ENCODE measurements around the gene SUFU. TPM values are rescaled to one million over a fixed set of nuclear protein-coding genes. Genes with fewer than 3 reads are reported as not detected.
"Not testable (repeated sequence)": the region's sequence is repeated elsewhere in the genome, so short reads cannot be mapped to it uniquely, and the experiment has no call there.

The SUFU gene
- total RNA-seq, 2 donors from 2014 or later: 8.0 to 9.3 TPM

DNA sequence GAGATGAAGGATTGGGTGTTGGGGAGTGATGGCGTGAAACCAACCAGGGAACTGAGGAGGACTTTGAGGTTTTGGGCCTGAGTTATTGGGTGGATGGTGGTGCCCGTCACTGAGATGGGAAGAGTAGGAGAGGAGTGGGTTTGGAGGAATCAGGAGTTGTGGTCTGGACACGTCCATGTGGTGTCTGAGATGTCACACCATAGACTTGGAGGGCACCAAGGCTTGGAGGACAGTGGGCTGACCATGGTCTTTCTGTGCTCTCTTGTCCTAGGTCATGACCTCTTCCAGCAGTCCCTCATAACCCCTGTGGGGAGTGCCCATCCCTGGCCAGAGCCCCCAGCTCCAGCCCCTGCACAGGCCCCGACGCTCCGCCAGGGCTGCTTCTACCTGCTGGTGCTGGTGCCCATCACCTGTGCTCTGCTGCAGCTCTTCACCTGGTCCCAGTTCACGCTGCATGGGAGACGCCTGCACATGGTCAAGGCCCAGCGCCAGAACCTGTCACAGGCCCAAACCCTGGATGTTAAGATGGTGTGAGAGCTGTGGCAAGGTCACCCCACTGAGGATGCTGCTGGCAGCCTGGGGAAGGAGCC lies 28.2 kb upstream of the SUFU start:
- no peak for DNase-seq
- intact Hi-C loops (cut with DNase I, micrococcal nuclease): no loop called here
- ATAC-seq: no peak

DNA sequence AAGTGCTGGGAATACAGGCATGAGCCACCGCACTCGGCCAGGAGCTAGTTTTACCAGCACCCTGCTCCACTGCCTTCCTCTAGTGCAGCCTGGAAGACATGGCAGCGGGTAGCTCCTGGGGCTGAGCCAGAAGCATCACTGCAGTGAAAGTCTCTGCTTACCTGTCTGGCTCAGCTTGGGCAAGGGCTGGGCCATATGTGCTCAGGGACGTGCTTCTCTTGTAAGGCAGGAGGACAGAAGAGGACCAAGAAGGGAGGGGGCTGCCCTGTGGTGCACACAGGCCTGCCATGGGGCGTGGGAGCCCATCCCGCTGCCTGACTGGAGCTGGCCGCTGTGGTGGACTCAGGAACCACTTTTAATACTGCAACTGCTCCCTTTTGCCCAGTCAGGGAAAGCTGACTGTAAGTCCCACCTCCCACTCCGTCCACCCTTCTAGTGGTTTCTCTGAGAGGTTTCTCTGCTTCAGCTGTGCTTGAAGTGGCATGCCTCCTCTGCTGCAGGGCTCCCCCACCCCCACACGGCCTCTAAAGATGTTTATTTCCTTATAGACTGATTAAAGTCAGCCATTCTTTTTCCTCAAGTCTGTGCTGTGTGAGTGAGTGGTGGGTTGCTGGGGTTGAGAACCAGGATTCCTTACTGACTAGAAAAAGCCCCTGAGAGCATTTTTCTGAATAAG lies 27.2 kb upstream of the SUFU start:
- ATAC-seq (no peak), DNase-seq (no peak)
- intact Hi-C loops (cut with DNase I, micrococcal nuclease): no loop called here

DNA sequence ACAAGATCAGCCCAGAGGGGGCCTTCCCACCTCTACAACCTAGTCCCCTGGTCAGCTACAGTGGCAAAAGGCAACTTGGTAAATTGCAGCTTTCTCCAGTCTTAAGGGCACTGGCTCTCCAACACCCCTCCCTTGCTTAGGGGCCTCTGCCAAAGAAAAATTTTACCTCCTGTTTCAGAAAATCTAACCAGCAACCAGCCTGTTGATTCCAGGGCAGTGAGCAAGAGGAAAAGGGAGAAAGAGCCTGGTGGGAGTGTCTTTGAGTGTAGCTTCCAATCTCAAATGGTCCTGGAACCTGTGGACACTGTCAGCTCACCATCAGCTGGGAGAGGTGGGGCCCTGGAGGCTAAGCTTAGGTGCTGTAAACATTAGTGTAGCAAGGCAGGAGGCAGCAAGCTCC lies 24.1 kb upstream of the SUFU start:
- ATAC-seq (no peak), DNase-seq (no peak)
- intact Hi-C loops (cut with DNase I, micrococcal nuclease): no loop called here

DNA sequence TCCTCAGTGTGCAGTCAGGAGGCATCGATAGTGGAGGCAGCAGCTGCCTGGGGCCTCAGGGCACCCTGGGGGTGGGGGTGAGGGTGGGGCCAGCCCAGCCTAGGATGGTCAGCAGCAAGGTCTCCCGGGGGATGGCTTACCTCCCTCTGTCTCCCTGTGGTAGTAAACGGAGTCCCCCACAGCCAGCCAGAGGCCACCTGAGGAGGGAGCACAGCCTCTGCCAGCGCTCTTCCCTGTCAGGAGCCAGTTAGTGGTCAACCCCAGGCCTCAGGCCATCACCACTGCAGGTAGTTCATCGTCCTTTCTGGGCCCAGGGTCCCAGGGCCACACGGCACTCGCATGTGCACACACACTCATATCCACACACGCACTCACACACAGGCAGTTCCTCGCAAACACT lies 23.4 kb upstream of the SUFU start:
- no peak for DNase-seq
- intact Hi-C loops (cut with DNase I, micrococcal nuclease): no loop called here
- ATAC-seq: no peak

DNA sequence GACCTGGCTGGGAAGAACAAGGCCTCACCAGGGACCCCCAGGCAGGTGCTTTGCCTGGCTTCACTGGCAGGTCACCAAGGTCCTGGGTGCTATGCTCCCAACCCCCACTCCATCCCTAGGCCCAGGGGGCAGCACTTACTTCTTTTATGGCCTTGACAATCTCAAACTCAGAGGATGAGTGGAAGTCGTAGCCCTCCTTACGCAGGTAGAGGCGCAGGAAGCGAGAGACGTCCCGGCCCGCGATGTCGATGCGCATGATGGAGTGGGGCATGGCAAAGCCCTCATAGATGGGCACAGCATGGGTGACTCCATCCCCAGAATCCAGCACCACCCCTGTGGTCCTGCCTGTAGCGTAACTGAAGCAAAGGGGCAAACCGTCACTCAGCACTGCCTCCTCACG lies 19.8 kb upstream of the SUFU start:
- DNase-seq: no peak
- no peak for ATAC-seq
- intact Hi-C loops (cut with DNase I, micrococcal nuclease): no loop called here

DNA sequence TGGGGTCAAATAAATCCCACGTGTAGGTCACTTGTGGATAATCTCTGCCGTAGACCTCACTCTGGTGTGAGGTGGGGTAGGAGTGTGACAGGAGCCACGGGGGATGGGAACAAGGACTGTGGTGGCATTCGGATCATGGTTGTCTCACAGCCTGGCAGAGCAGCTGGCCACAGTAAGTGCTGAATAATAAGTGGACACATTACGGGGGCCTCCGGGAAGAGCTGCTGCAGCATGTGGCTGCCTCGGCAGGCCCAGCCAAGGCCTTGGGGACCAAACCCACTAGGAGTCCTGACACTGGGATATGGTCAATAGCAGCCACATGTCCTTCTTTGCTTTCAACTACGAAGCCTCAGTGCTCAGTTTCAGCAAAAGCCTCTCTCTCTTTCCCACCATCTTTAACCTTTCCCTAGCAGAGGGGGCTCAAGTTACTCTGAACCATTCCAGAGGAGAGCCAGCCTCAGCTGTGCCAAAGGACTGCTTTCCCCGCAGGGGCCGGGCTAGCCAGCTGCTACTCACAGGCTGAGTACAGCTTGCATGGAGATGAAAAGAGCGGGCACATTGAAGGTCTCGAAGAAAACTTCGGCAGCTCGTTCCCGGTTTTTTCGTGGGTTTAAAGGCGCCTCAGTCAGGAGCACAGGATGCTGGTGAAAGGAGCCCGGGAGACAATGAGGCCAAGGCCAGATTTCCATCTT lies 18.5 kb upstream of the SUFU start:
- intact Hi-C loops (cut with DNase I, micrococcal nuclease): no loop called here
- no peak for DNase-seq
- ATAC-seq: no peak

DNA sequence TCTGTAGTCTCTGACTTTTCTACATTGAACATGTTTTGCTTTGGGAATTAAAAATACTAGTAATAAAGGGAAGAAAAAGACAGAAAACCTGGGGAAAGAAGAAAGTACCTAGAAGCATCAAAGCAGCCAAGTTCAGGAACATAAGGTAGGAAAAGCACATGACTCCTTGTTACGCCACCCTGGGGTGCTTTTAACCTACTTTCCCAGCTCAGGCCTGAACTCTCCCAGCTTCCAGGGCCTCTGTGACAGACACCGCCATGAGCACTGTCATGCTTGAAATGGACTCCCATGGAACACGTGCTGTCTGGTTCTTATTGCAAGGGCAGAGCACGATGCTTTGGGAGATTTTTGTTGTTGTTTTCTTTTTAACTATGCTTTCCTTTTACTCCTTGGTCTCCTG lies 12.6 kb upstream of the SUFU start:
- intact Hi-C loops (cut with DNase I, micrococcal nuclease): no loop called here
- no peak for DNase-seq
- ATAC-seq: no peak

DNA sequence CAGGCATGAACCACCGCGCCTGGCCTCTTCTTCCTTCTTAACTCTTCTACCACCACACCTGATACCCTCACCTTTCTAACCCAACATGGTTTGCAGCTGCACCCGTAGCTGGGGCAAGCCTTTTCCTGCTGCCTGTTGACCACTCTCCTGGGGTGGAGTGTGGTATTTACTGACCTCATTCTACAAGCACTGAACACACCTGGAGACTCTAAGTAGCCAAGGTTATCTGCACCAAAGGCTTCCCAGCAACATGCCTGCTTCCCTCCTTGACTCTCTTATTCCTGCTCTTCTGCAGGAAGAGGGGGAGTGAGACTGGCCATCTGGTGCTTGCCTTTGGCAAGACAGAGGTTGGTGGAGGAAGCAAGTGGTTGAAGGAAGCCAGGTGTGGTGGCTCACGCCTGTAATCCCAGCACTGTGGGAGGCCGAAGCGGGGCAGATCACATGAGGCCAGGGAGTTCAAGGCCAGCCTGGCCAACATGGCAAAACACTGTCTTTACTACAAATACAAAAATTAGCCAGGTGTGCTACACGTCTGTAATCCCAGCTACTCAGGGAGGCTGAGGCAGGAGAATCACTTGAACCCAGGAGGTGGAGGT lies 11.3 kb upstream of the SUFU start:
- ATAC-seq (no peak), DNase-seq (no peak)
- intact Hi-C loops (cut with DNase I, micrococcal nuclease): no loop called here

DNA sequence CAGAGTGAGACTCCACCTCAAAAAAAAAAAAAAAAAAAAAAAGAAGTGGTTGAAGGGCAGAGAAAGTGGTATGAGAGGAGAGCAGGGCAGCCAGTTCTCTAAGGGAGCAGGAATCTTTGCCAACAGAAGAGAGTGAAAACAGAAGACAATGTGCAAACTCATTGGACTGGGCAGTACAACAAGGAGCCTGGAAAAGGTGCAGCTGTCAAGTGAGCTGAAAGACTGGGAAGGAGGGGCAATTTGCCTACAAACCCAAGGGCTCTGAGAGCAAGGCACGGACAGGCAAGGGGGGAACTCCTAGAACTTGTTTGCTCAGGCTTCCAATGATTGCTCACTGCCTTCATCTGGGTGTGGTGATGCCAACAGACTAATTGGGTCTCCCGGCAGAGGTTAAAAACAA lies 10.8 kb upstream of the SUFU start:
- ATAC-seq (peak; percentile 70), DNase-seq (peak in 1 of 2 donors; percentile 68)
- intact Hi-C loops (cut with DNase I, micrococcal nuclease): no loop called here

DNA sequence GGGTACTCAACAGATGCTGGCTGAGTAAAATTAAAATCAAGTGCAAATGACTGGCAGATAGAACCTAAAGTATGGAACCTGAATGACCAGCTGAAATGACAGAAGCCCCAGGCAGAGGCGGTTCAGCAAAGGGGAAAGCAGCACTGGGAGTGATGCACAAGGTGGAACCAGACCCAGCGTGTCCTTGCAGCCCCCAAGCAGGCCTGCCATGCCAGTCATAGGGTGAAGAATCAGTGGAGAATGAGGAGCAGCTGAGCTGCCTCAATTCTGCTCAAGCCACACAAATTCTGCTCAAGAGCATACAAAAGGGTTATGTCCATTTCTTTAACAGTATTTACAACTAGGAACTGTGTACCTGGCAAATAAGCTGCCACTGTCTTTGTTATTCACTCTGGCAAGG lies 10.0 kb upstream of the SUFU start:
- intact Hi-C loops (cut with DNase I, micrococcal nuclease): no loop called here
- DNase-seq (no peak), ATAC-seq (no peak)

DNA sequence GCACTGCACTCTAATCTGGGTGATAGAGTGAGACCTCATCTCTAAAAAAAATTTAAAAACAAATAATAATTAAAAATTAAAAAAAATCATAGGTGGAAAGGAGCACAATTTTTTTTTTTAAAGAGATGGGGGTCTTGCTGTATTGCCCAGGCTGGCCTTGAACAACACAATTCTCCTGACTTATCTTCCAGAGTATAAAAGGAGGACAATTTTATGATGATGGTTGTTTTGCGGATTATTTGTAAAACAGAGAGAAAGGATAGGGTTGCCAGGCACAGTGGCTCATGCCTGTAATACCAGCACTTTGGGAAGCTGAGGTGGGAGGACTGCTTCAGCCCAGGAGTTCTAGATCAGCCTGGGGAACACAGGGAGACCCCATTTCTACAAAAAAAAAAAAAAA lies 6.2 kb upstream of the SUFU start:
- ATAC-seq (no peak), DNase-seq (no peak)
- intact Hi-C loops (cut with DNase I, micrococcal nuclease): no loop called here

DNA sequence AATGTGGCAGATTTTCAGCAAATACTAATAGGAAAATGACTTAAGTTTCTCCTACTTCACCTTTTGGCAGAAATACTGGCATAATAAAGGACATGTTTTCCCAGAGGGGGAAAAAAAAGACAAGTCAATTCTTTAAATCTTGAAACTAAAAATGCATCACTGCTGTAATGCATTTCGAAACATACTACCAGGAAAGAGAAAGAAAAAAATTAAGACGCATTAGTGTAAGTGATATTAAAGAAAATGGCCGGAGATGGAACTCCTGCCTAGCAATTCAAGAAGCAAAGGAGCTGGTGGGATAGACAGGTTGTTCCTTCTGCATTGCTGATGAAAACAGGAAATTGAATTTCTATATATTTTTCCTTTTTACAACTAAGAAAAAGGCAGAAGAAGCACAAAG lies 4.4 kb upstream of the SUFU start:
- intact Hi-C loops (cut with DNase I, micrococcal nuclease): no loop called here
- ATAC-seq (no peak), DNase-seq (no peak)

DNA sequence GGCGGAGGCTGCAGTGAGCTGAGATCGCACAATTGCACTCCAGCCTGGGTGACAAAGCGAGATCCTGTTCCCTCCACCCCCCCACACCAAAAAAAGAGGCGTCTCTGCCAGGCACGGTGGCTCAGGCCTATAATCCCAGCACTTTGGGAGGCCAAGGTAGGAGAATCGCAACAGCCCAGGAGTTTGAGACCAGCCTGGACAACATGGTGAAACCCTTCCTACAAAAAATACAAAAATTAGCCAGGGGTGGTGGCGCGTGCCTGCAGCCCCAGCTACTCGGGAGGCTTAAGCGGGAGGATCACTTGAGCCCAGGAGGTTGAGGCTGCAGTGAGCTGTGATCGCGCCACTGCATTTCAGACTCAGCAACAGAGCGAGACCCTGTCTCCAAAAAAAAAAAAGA lies 3.1 kb upstream of the SUFU start:
- intact Hi-C loops (cut with DNase I, micrococcal nuclease): loop anchor here (5.0 to 10.0 kb wide), 2 partner anchors 84 to 212 kb away; partner anchors contain the start of genes ARL3 (in 1 of the 2) and SFXN2 (in 1 of the 2)
- not testable (repeated sequence) for ATAC-seq, DNase-seq

DNA sequence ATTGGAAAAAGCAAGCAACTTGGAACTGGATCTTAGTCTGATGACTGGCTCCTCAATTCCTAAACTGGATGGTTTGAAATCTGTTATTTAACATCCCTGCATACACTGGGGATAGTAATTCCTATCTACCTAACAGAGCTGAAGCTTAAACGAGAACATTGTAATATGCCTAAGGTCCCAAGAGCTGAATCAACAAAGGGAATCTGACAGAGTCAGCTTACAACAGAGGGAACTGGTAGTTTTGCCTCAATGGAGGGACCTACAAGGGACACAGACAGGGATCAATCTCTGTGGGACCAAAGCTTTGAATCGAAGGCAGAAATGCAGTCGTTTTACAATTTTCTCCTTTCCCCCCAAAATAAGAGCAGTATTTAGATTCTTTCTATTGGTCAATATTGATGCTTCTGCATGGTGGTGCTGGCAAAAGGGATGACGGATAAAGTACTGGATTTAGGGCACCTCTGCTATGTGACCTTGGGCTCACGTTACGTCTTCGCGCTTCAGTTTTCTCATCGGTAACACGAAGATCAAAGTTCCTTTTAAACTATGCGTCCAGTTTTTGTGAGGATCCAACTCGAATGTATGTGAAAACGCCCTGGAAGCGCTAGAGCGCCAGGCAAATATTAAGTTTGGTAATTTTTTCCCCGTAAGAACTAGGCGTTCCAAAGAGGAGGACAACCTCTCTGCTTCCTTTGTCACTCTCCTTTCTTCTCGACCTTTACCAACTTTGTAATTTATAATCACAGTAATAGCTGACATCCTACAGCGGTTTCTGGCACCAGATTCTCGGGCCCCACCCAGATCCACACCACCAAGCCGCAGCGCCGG lies 2.4 kb upstream of the SUFU start:
- intact Hi-C loops (cut with DNase I, micrococcal nuclease): loop anchor here (5.0 to 10.0 kb wide), 2 partner anchors 83 to 211 kb away; partner anchors contain the start of genes ARL3 (in 1 of the 2) and SFXN2 (in 1 of the 2)

DNA sequence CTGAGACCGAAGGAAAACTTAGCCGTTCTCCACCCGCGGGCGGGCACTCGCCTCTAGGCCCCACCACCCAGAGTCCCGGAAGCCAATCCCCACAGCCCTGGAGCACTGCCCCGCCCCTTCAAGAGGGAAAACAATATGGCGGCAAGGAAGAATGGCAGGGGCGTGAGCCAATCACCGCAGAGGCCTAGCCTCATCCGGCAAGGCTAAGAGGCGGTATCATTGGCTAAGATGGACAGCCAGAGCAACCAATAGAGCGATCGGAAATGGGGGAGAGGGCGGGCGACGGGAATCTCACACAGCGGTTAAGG lies 1.8 kb upstream of the SUFU start:
- peak; percentile 98 to 100 for DNase-seq
- intact Hi-C loops (cut with DNase I, micrococcal nuclease): loop anchor here (5.0 to 10.0 kb wide), 2 partner anchors 83 to 210 kb away; partner anchors contain the start of genes ARL3 (in 1 of the 2) and SFXN2 (in 1 of the 2)
- peak; percentile 77 for ATAC-seq

More for the DNA sequence above, 2.4 kb upstream of the SUFU start:
- ATAC-seq (no peak), DNase-seq (peak in 1 of 2 donors; percentile 18)

DNA sequence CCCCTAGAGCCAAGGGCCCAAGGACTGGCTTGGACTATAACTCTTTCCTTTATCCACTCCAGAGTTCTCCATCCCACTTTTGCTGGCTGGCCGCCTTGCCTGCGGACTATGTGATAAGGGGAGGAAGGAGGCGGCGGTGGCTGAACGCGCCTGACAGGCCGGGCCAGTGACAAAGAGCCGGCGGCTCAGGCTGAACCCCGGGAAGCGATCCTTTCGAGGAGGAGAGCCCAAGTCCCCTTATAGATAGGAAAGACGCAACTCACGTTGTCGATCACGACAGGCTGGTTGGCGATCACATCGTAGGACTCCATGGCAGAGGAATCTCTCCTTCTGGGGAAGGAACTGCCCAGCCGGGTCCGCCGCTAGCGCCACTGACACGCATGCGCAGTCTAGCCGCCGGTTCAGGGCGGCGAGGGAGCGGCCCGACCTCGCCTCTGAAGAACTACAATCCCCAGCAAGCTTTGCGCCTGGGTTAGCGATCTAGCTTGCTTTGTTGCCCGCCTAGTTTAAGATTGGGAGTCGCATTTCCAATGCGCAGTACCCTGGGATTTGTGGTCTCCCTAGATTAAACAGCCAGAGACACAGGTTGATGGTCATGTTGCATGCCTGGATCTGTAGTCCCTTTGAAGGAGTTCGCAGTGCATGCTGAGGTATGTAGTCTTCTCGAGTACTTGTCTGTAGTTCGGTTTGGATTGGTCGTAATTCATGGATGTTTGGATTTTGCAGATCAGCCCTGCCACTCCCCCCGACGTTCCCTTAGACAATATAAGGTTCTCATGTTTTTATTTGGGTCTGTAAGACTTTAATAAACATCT lies 1.2 kb upstream of the SUFU start, which contains the start of gene ACTR1A:
Gene ACTR1A, minus strand, starts transcription at position 376 of the 815 bp plus-strand sequence. Its CDS starts 65 bp downstream, at position 311.
- peak; percentile 77 for ATAC-seq
- intact Hi-C loops (cut with DNase I, micrococcal nuclease): loop anchor here (5.0 to 10.0 kb wide), 2 partner anchors 82 to 210 kb away; partner anchors contain the start of genes ARL3 (in 1 of the 2) and SFXN2 (in 1 of the 2)
- DNase-seq: peak; percentile 96 to 98

DNA sequence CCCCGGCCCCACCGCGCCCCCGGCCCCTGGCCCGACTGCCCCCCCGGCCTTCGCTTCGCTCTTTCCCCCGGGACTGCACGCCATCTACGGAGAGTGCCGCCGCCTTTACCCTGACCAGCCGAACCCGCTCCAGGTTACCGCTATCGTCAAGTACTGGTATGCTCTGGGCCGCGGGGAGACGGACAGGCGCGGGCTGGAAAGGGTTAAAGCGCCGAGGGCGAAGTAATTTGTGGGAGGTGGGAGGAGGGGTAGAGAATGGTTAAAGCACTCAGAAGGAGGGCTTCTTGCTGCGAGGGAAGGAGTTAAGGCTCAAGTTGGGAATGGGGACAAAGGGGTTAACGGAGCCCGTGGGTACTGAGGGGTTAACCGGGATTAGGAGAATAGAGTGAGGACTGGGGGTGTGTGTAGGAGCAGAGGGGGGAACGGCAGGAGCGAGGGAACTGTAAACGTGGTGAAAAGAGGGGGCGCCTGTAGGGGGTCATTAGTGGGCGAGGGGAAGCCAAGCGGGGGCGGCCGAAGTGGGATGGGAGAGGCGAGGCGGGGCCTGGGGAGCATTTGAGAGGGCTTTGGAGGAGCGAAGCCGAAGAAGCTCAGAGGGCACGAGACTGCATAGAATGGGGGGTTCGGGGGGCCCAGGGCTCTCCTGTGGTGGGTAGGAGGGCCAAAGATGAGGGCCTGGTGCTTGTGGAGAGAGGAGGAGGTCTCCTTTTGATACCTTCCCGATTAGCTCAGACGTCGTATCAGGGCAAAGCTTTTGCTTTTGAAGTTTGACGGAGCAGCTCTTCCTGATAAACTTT lies 605 bp downstream of the SUFU start:
- ATAC-seq: no peak
- intact Hi-C loops (cut with DNase I, micrococcal nuclease): loop anchor here (5.0 to 10.0 kb wide), 2 partner anchors 80 to 208 kb away; partner anchors contain the start of genes ARL3 (in 1 of the 2) and SFXN2 (in 1 of the 2)
- peak; percentile 30 to 53 for DNase-seq
